Endodermal cell (in vitro differentiated cells): ENCODE measurements around the gene SLX4IP. TPM values are rescaled to one million over a fixed set of nuclear protein-coding genes. Genes with fewer than 3 reads are reported as not detected.

Experiments used
- DNase-seq: peaks from one replicate; pipeline ENCODE4 v3.0.0-alpha.2; 2017
- H3K27ac ChIP-seq: 2 replicates; pipeline ENCODE4 v1.5.1; 2013; ENCODE audit warnings: mild to moderate bottlenecking, low read depth, low read length, moderate library complexity
- H3K27me3 ChIP-seq: 2 replicates; pipeline ENCODE4 v1.6.1; 2013; ENCODE audit warnings: mild to moderate bottlenecking, low read length, moderate library complexity; ENCODE audit not compliant: insufficient read depth, control insufficient read depth, poor library complexity, severe bottlenecking
- H3K36me3 ChIP-seq: 2 replicates; pipeline ENCODE4 v1.7.0; 2013; ENCODE audit warnings: mild to moderate bottlenecking, low read length, moderate library complexity; ENCODE audit not compliant: control insufficient read depth, insufficient read depth
- H3K4me1 ChIP-seq: one replicate; pipeline ENCODE4 v1.7.0; 2013; ENCODE audit warnings: low read length; ENCODE audit not compliant: control insufficient read depth, insufficient read depth
- H3K4me3 ChIP-seq: 2 replicates; pipeline ENCODE4 v1.5.1; 2013; ENCODE audit warnings: mild to moderate bottlenecking, low read length, moderate library complexity
- H3K9ac ChIP-seq: 2 replicates; pipeline ENCODE4 v1.6.1; 2013; ENCODE audit warnings: mild to moderate bottlenecking, low read length, moderate library complexity; ENCODE audit not compliant: poor library complexity, severe bottlenecking; ENCODE audit errors: extremely low read depth
- H3K9me3 ChIP-seq: 2 replicates; pipeline ENCODE4 v1.6.1; 2013; ENCODE audit warnings: mild to moderate bottlenecking, low read length, moderate library complexity; ENCODE audit not compliant: control insufficient read depth
- H3K27ac Mint-ChIP-seq: 2 replicates; pipeline ENCODE4 v1.8.0; 2020; ENCODE audit warnings: mixed read lengths
- H3K27me3 Mint-ChIP-seq: 2 replicates; pipeline ENCODE4 v1.8.0; 2021; ENCODE audit warnings: mild to moderate bottlenecking, mixed read lengths; ENCODE audit not compliant: insufficient read depth
- H3K36me3 Mint-ChIP-seq: 2 replicates; pipeline ENCODE4 v1.8.0; 2020; ENCODE audit warnings: low read depth, mixed read lengths
- H3K4me1 Mint-ChIP-seq: 2 replicates; pipeline ENCODE4 v1.8.0; 2020; ENCODE audit warnings: mixed read lengths
- H3K4me3 Mint-ChIP-seq: 2 replicates; pipeline ENCODE4 v1.8.0; 2020; ENCODE audit warnings: mild to moderate bottlenecking, moderate library complexity, mixed read lengths
- H3K9me3 Mint-ChIP-seq: 2 replicates; pipeline ENCODE4 v1.8.0; 2020; ENCODE audit warnings: mild to moderate bottlenecking, mixed read lengths
- WGBS, 2 experiments: methylation state at CpG; one replicate each; pipeline versions ENCODE4 v1.1.5 to v1.1.7; 2013; ENCODE audit warnings: missing lambda C conversion rate in 2 of 2, mixed read lengths in 1 of 2; ENCODE audit not compliant: insufficient coverage in 1 of 2, insufficient read length in 1 of 2; 5-methylcytosine and 5-hydroxymethylcytosine counted together
- total RNA-seq, 2 donors: library from RNA; stranded (reverse); fragmentation: NEBNext Ultra II Directional in 1 of 2; extraction: Animal tissue kit (Norgen Biotek cat#: 25700) in 1 of 2; gene quantifications; 2 replicates in 1 of 2; 3 replicates in 1 of 2; pipeline ENCODE4 v1.2.1, GENCODE V29; 2021
- TF ChIP-seq, protein P1 (sequence below): fragments of 200-600 bp; sonication (generic); conservative IDR thresholded peaks from 2 replicates; pipeline ENCODE4 v1.5.0; 2021; ENCODE audit warnings: antibody characterized with exemption, mild to moderate bottlenecking

The SLX4IP gene
- total RNA-seq, 2 donors from 2014 or later: 9.2 to 9.5 TPM

DNA sequence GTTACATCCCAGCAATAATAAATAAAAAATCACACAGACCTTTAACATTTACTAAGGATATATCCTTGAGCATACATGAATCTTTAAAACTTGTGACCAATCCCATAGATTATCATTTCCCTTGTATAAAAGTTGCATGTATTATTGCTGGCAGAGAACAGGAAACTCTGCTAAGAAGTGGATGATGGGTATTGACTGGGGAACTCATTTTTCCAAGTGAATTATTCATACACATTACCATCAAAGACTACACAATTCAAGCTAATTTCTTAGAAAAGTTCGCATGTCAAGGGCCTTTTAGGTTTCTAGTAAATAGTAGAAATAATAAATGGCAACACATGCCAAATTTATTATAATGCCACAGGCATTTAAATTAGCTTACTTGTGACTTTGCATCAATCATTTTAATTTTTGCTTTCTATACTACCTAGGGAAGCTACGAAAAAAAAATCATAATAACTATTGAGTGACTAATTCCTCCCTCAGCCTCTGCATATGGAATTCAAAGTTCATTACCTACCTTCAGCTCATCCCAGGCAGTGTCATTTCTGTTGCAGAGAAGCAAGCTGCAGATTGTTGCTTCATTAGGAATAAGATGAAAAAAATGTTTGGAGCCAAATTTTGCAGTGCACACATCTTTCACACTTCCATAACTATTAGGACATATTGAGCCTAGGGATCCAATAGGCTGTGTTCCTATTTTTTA lies 26.8 kb upstream of the SLX4IP start:
- Mint-ChIP-seq H3K9me3 (no peaks in the 10 kb centered on the region), H3K27me3 (no peaks in the 10 kb centered on the region), H3K4me1 (peaks cover 15% of the 10 kb centered on the region), H3K4me3 (no peak overlapping the region), H3K27ac (no peak overlapping the region), H3K36me3 (no peaks in the 10 kb centered on the region)
- peaks cover 10% of the 10 kb centered on the region for H3K4me1 ChIP-seq
- H3K9ac ChIP-seq: no peak overlapping the region
- 88 to 100% methylated on average over 1 of the region's 2 CpGs for whole genome bisulfite sequencing, 2 experiments
- peaks cover 3% of the 10 kb centered on the region for H3K36me3 ChIP-seq
- H3K27me3 ChIP-seq: no peaks in the 10 kb centered on the region
- H3K27ac ChIP-seq: no peak overlapping the region
- TF ChIP-seq, protein P1, sequence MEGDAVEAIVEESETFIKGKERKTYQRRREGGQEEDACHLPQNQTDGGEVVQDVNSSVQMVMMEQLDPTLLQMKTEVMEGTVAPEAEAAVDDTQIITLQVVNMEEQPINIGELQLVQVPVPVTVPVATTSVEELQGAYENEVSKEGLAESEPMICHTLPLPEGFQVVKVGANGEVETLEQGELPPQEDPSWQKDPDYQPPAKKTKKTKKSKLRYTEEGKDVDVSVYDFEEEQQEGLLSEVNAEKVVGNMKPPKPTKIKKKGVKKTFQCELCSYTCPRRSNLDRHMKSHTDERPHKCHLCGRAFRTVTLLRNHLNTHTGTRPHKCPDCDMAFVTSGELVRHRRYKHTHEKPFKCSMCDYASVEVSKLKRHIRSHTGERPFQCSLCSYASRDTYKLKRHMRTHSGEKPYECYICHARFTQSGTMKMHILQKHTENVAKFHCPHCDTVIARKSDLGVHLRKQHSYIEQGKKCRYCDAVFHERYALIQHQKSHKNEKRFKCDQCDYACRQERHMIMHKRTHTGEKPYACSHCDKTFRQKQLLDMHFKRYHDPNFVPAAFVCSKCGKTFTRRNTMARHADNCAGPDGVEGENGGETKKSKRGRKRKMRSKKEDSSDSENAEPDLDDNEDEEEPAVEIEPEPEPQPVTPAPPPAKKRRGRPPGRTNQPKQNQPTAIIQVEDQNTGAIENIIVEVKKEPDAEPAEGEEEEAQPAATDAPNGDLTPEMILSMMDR: no peak
- H3K4me3 ChIP-seq: no peak overlapping the region
- H3K9me3 ChIP-seq: no peaks in the 10 kb centered on the region
- no peak for DNase-seq

DNA sequence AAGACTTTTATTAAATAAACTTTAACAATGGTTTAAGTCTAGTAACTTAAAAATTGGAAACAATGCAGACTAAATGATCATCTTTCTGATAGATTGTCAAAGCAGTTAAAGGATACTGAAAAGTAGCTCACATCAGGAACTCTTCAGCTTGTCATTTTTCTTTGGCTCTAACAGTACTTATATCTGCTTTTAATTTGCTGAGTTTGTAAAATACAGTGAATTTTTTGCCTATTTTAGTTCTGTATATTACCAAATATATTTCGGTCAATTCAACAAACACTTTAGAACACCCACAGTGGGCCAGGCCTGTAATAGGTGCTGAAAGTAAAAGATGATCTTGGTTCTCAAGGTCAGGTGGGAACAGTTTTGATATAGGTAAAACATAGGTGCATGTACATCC lies 23.4 kb upstream of the SLX4IP start:
- TF ChIP-seq, protein P1: no peak
- Histone ChIP-seq H3K27me3 (no peaks in the 10 kb centered on the region), H3K27ac (no peak overlapping the region), H3K4me1 (peaks cover 17% of the 10 kb centered on the region), H3K9me3 (no peaks in the 10 kb centered on the region), H3K36me3 (peaks cover 5% of the 10 kb centered on the region), H3K9ac (no peak overlapping the region), H3K4me3 (no peak overlapping the region)
- Mint-ChIP-seq H3K27me3 (no peaks in the 10 kb centered on the region), H3K36me3 (peaks cover 5% of the 10 kb centered on the region), H3K4me1 (peaks cover 37% of the 10 kb centered on the region), H3K9me3 (no peaks in the 10 kb centered on the region), H3K4me3 (no peak overlapping the region), H3K27ac (no peak overlapping the region)
- no CpG with 5 or more reads among the region's 1 CpG for WGBS, 2 experiments
- no peak for DNase-seq

DNA sequence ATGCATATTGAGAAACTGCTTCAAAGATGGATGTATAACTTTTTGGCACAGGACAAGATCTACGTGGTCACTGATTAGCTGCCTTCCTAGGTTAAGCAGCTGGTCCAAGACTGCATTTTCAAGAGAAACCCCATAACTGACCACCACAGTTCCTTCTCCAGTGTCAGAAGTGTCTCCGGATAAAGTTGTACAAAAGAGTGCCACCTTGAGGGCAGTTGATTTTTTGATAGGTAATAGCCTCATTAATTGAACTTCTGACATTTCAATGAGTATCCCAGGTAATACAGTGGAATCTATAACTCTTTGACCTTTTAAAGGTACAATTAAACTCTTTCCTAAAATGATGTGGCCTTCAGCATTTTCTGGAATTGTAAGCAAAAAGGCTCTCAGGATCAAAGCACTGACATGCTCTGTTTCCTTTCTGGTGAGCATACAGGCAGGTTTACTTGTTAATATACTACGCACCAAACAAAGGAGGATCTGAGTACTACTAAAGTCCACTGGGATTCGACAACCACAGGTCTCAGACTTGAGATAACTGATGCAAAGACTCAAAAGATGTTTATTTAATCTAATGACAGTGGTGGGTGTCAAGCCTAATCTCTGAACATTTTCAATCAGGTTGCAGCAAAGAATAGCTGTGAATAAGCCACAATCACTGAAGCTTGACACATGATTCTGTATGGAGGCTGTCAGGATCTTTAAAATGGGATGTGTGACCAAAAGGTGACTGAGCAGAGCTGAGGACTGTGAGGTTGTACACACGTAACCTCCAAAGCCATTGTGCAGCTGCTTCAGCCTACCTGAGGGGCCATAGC lies 22.3 kb upstream of the SLX4IP start:
- no peak overlapping the region for H3K4me3 Mint-ChIP-seq
- peak overlapping the region; percentile 46 for H3K4me3 ChIP-seq
- H3K9me3 ChIP-seq: no peaks in the 10 kb centered on the region
- peaks cover 17% of the 10 kb centered on the region for H3K4me1 ChIP-seq
- H3K27me3 ChIP-seq: no peaks in the 10 kb centered on the region
- H3K36me3 Mint-ChIP-seq: peaks cover 15% of the 10 kb centered on the region
- peak overlapping the region; percentile 58 for H3K27ac Mint-ChIP-seq
- TF ChIP-seq, protein P1: peak; percentile 61
- peaks cover 6% of the 10 kb centered on the region for H3K36me3 ChIP-seq
- peaks cover 37% of the 10 kb centered on the region for H3K4me1 Mint-ChIP-seq
- H3K27ac ChIP-seq: no peak overlapping the region
- no peak overlapping the region for H3K9ac ChIP-seq
- no peaks in the 10 kb centered on the region for H3K9me3 Mint-ChIP-seq
- H3K27me3 Mint-ChIP-seq: no peaks in the 10 kb centered on the region
- 68 to 84% methylated on average over 4 to 5 of the region's 5 CpGs for WGBS, 2 experiments
- DNase-seq: no peak
